Bronchial epithelial cell (primary cell): ENCODE results near the gene SLC26A11. TPM values are rescaled to one million over a fixed set of nuclear protein-coding genes. Genes with fewer than 3 reads are reported as not detected.
"Not testable (repeated sequence)": the region's sequence is repeated elsewhere in the genome, so short reads cannot be mapped to it uniquely, and the experiment has no call there.

ENCODE experiments used
- DNase-seq: peaks from one replicate; pipeline ENCODE4 v3.0.0-alpha.2; 2010; ENCODE audit warnings: low read depth
- FAIRE-seq: peaks from 2 replicates; lab custom pipeline; 2011; peaks lifted over from hg19 to GRCh38; lab: Jason Lieb, UNC
- H3K27me3 ChIP-seq: 2 replicates; pipeline ENCODE4 v1.5.1; 2011; ENCODE audit warnings: low read length; ENCODE audit not compliant: control insufficient read depth, insufficient read depth
- H3K36me3 ChIP-seq: 2 replicates; pipeline ENCODE4 v1.5.1; 2011; ENCODE audit warnings: low read length; ENCODE audit not compliant: control insufficient read depth, insufficient read depth
- H3K4me3 ChIP-seq: 2 replicates; pipeline ENCODE4 v1.5.1; 2011; ENCODE audit warnings: mild to moderate bottlenecking, low read depth, low read length, control low read depth
- CTCF ChIP-seq: IDR thresholded peaks from 2 replicates; pipeline ENCODE4 v1.5.1; 2011; ENCODE audit warnings: mild to moderate bottlenecking, moderate library complexity, low read length, control low read depth, inconsistent platforms; ENCODE audit not compliant: insufficient read depth, severe bottlenecking
- total RNA-seq: library from RNA; depleted of rRNA; stranded (reverse); fragments of >200 nt; gene quantifications from 2 replicates; pipeline ENCODE4 v1.2.1, GENCODE V29; 2014

SLC26A11 gene
- total RNA-seq, 1 donor from 2014 or later = 1.3 TPM

- no peak for DNase-seq
- FAIRE-seq = no peak
- no peak for TF ChIP-seq CTCF
- Histone ChIP-seq H3K4me3 (no peak overlapping the region), H3K36me3 (peaks cover 14% of the 10 kb centered on the region), H3K27me3 (no peaks in the 10 kb centered on the region)
Observed at GRCh38 chr17:80269405-80269807, 49.2 kb downstream of the SLC26A11 start.

DNA sequence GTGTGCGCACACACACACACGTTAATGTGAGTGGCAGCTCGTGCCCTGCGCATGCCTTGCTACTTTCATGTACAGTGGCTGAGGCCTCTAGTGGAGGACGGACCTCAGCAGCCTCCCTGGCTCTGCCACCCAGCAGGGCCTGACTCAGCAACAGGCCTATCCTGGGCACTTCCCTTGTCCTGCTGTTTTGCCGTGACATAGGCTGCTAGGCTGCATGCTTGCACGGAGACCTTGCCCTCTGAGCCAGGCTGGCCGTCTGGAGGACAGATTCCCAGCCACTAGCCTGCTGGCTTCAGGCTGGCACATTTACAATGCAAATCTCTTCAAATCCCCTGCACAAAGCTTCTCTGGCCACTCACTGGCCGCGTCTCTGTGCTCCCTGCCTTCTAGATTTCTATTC lies 49.9 kb downstream of the SLC26A11 start:
- Histone ChIP-seq H3K4me3 (no peak overlapping the region), H3K36me3 (peaks cover 17% of the 10 kb centered on the region), H3K27me3 (no peaks in the 10 kb centered on the region)
- no peak for TF ChIP-seq CTCF
- no peak for DNase-seq
- FAIRE-seq = no peak

DNA sequence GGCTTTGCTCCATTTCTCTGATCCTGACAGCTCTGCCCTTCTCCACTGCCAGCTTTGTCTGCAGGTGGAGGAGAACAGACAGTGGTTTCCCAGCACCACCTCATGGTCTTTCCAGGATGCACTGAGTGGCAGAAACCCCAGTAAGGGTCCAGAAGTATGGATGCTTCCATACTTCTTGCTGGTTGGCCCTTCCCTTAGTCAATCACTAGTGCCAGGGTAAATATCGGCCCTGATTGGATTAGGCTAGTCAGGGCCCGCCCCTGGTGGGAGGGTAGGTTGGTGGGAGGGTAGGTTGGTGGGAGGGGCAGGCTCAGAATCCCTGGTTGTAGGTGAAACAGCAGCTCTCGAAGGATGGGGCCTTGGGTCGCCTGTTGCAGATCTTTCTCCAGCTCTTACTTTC lies 50.6 kb downstream of the SLC26A11 start:
- FAIRE-seq = no peak
- Histone ChIP-seq H3K27me3 (no peaks in the 10 kb centered on the region), H3K4me3 (no peak overlapping the region), H3K36me3 (peaks cover 14% of the 10 kb centered on the region)
- no peak for TF ChIP-seq CTCF
- no peak for DNase-seq

DNA sequence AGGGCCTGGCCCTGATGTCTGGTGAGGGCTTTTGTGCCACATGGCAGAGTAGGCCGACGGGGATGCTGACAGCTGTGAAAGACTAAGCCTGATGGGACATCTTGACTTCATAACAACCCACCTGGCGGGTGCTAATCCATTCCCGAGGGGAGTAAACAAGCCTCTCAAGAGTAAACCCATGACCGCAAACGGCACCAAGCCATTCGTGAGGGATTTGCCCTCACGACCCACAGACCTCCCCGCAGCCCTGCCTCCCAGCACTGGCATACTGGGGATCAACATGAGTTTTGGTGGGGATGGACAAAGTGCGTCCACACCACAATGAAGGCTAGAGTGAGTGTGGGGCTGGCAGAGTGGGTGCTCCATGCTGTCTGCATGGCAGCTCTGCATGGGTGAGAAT lies 52.1 kb downstream of the SLC26A11 start:
- Histone ChIP-seq H3K4me3 (no peak overlapping the region), H3K36me3 (peaks cover 13% of the 10 kb centered on the region), H3K27me3 (no peaks in the 10 kb centered on the region)
- FAIRE-seq (no peak), DNase-seq (no peak)
- TF ChIP-seq CTCF = no peak

- DNase-seq (no peak), FAIRE-seq (peak; percentile 86)
- peaks cover 10% of the 10 kb centered on the region for H3K36me3 ChIP-seq
- no peak overlapping the region for H3K4me3 ChIP-seq
- no peaks in the 10 kb centered on the region for H3K27me3 ChIP-seq
- no peak for TF ChIP-seq CTCF
Observed at GRCh38 chr17:80274331-80274730, 54.1 kb downstream of the SLC26A11 start.

GRCh38 chr17:80274871-80275449 lies 54.7 kb downstream of the SLC26A11 start:
- DNase-seq (no peak), FAIRE-seq (peak; percentile 62)
- Histone ChIP-seq H3K36me3 (peaks cover 10% of the 10 kb centered on the region), H3K4me3 (no peak overlapping the region), H3K27me3 (no peaks in the 10 kb centered on the region)
- no peak for TF ChIP-seq CTCF

DNA sequence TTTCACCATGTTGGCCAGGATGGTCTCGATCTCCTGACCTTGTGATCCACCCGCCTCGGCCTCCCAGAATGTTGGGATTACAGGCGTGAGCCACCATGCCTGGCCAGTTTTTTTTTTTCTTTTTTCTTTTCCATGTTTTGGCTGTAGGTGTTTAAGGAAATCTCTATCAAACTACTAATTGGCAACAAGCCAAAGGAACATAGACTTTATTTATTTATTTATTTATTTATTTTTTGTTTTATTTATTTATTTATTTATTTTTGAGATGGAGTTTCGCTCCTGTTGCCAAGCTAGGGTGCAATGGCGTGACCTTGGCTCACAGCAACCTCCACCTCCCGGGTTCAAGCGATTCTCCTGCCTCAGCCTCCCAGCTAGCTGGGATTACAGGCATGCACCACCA lies 55.6 kb downstream of the SLC26A11 start:
- peaks cover 12% of the 10 kb centered on the region for H3K36me3 ChIP-seq
- not testable (repeated sequence) for FAIRE-seq, H3K27me3 ChIP-seq, DNase-seq, H3K4me3 ChIP-seq
